Stomach (tissue), 9 donors: Measurements from ENCODE around the gene RASSF4. TPM values are rescaled to one million over a fixed set of nuclear protein-coding genes. Genes with fewer than 3 reads are reported as not detected.

Source experiments
- DNase-seq, 2 donors: peaks; one replicate each; pipeline versions ENCODE4 v3.0.0 to v3.0.0-alpha.2; 2013 to 2019
- H3K27ac ChIP-seq, 5 donors: fragments of 200-600 bp in 4 of 5; sonication (generic) in 4 of 5; one replicate each; pipeline ENCODE4 v1.5.1; 2013 to 2019; ENCODE audit warnings: mild to moderate bottlenecking in 1 of 5, moderate library complexity in 1 of 5
- H3K27me3 ChIP-seq, 3 donors: fragments of 200-600 bp; sonication (generic); one replicate each; pipeline ENCODE4 v1.5.1; 2017 to 2019; ENCODE audit warnings: mixed run types in 1 of 3
- H3K36me3 ChIP-seq, 4 donors: fragments of 200-600 bp; sonication (generic); 1 replicate in 3 of 4; 2 replicates in 1 of 4; pipeline ENCODE4 v1.5.1; 2016 to 2019
- H3K4me1 ChIP-seq, 4 donors: fragments of 200-600 bp; sonication (generic); one replicate each; pipeline ENCODE4 v1.5.1; 2016 to 2019
- H3K4me3 ChIP-seq, 4 donors: fragments of 200-600 bp; sonication (generic) in 3 of 4; one replicate each; pipeline ENCODE4 v1.5.1; 2016 to 2019; ENCODE audit warnings: mild to moderate bottlenecking in 1 of 4
- H3K9me3 ChIP-seq, 4 donors: fragments of 200-600 bp; sonication (generic); one replicate each; pipeline ENCODE4 v1.5.1; 2016 to 2019
- CTCF ChIP-seq, 7 experiments: fragments of 450-650 bp in 4 of 7; fragments of 200-600 bp in 3 of 7; sonication (generic) in 3 of 7; IDR thresholded peaks; one replicate each; pipeline ENCODE4 v1.5.1; 2016 to 2019; ENCODE audit warnings: antibody characterized with exemption in 7 of 7, control low read depth in 2 of 7, mild to moderate bottlenecking in 1 of 7
- EP300 ChIP-seq: sonication (generic); formaldehyde crosslinking; IDR thresholded peaks from one replicate; pipeline ENCODE4 v1.6.1; 2017; ENCODE audit warnings: antibody characterized with exemption
- POLR2A ChIP-seq, 4 donors: fragments of 450-650 bp; IDR thresholded peaks; one replicate each; pipeline ENCODE4 v1.6.1; 2016; ENCODE audit warnings: antibody characterized with exemption in 4 of 4, control low read depth in 2 of 4, mild to moderate bottlenecking in 1 of 4, moderate library complexity in 1 of 4
- POLR2AphosphoS5 ChIP-seq, 3 donors: sonication (generic); formaldehyde crosslinking; IDR thresholded peaks; one replicate each; pipeline ENCODE4 v1.6.1; 2016; ENCODE audit warnings: antibody characterized with exemption in 3 of 3
- WGBS, 5 donors: extraction: QIAGEN DNeasy Blood & Tissue Kit in 3 of 5; methylation state at CpG; one replicate each; pipeline versions ENCODE4 v1.1.5 to v1.1.7; 2013 to 2018; 5-methylcytosine and 5-hydroxymethylcytosine counted together
- intact Hi-C: fragments of 100-400 bp; cut with DNase I; formaldehyde crosslinking; loops from one replicate; pipeline ENCODE4 v1.15.1; 2023; ENCODE audit warnings: low total_unique reads
- polyA plus RNA-seq, 3 donors: library from polyadenylated mRNA; stranded (reverse); fragments of 200-250 nt; gene quantifications; one replicate each; pipeline ENCODE4 v1.2.3, GENCODE V29; 2013
- total RNA-seq, 5 donors: library from RNA; depleted of rRNA; stranded (reverse); fragments of >200 nt; gene quantifications; one replicate each; pipeline versions ENCODE4 v1.1.0 to v1.2.3, GENCODE V29; 2014 to 2016
- donor health status: healthy with polysubstance abuse.
- donor health status: Bipolar disorder and iron deficiency.
- donor health status: healthy.

RASSF4 gene
- total and polyA plus RNA-seq, 8 donors: 7.8 to 74.5 (median 14.6) TPM

- peaks cover 0 to 29% (median 18%) of the 10 kb centered on the region in 4 donors for H3K36me3 ChIP-seq
- no peak for TF ChIP-seq CTCF (IDR thresholded peaks at IDR 0.05)
- intact Hi-C loops: no loop called here
- H3K27ac ChIP-seq: peak overlapping the region; percentile 39 to 96 (median 87)
- no peaks in the 10 kb centered on the region for H3K27me3 ChIP-seq
- no peak for DNase-seq
- 69 to 75% (median 70%) methylated on average over 9 of the region's 9 CpGs for WGBS, 5 donors
- no peak overlapping the region for H3K4me3 ChIP-seq
- H3K4me1 ChIP-seq: peaks cover 35 to 83% (median 74%) of the 10 kb centered on the region in 4 donors
- no peaks in the 10 kb centered on the region for H3K9me3 ChIP-seq
These were observed 35.3 kb downstream of the RASSF4 start for GRCh38 chr10:44994752-44995530.

- intact Hi-C loops: no loop called here
- no peak for DNase-seq
- Histone ChIP-seq H3K4me1 (peaks cover 35 to 90% (median 74%) of the 10 kb centered on the region in 4 donors), H3K36me3 (peaks cover 0 to 29% (median 15%) of the 10 kb centered on the region in 4 donors), H3K9me3 (no peaks in the 10 kb centered on the region), H3K4me3 (no peak overlapping the region), H3K27me3 (no peaks in the 10 kb centered on the region), H3K27ac (peak overlapping the region; percentile 71 to 96 (median 87))
- WGBS, 5 donors: 27 to 31% (median 29%) methylated on average over 4 of the region's 4 CpGs
- TF ChIP-seq CTCF (IDR thresholded peaks at IDR 0.05) (no peak), EP300 (no peak), POLR2AphosphoS5 (IDR thresholded peaks at IDR 0.05) (no peak), POLR2A (IDR thresholded peaks at IDR 0.05) (no peak)
These were observed 35.9 kb downstream of the RASSF4 start for GRCh38 chr10:44995581-44995913.

- Histone ChIP-seq H3K36me3 (peaks cover 0 to 27% (median 13%) of the 10 kb centered on the region in 4 donors), H3K9me3 (no peaks in the 10 kb centered on the region), H3K27me3 (no peaks in the 10 kb centered on the region), H3K4me3 (peak overlapping the region in 1 of 4 donors; percentile 15), H3K27ac (peak overlapping the region; percentile 84 to 96 (median 90)), H3K4me1 (peaks cover 35 to 92% (median 73%) of the 10 kb centered on the region in 4 donors)
- peak; percentile 71 to 86 for DNase-seq
- TF ChIP-seq EP300: no peak
- peak; percentile 51 to 72 (median 72) for TF ChIP-seq POLR2AphosphoS5 (IDR thresholded peaks at IDR 0.05)
- WGBS, 5 donors: 13 to 23% (median 19%) methylated on average over 6 to 9 of the region's 9 CpGs
- intact Hi-C loops: no loop called here
These were observed 36.5 kb downstream of the RASSF4 start for GRCh38 chr10:44995914-44996669.

- peaks cover 36 to 92% (median 73%) of the 10 kb centered on the region in 4 donors for H3K4me1 ChIP-seq
- H3K4me3 ChIP-seq: peak overlapping the region in 1 of 4 donors; percentile 15
- WGBS, 5 donors: 91 to 94% (median 92%) methylated on average over 6 of the region's 6 CpGs
- H3K27me3 ChIP-seq: no peaks in the 10 kb centered on the region
- TF ChIP-seq POLR2AphosphoS5 (IDR thresholded peaks at IDR 0.05): no peak
- no peak for TF ChIP-seq POLR2A (IDR thresholded peaks at IDR 0.05)
- TF ChIP-seq CTCF (IDR thresholded peaks at IDR 0.05): no peak
- no peak for TF ChIP-seq EP300
- intact Hi-C loops: no loop called here
- peak in 1 of 2 donors; percentile 1 for DNase-seq
- peaks cover 0 to 16% (median 10%) of the 10 kb centered on the region in 4 donors for H3K36me3 ChIP-seq
- H3K27ac ChIP-seq: peak overlapping the region; percentile 84 to 96 (median 90)
- H3K9me3 ChIP-seq: no peaks in the 10 kb centered on the region
These were observed 37.6 kb downstream of the RASSF4 start for GRCh38 chr10:44997105-44997748.
